HG02798 (cell line): Measurements from ENCODE around the gene ARFGAP3.
"Not testable (repeated sequence)": the region's sequence is repeated elsewhere in the genome, so short reads cannot be mapped to it uniquely, and the experiment has no call there.

Experiments
- ATAC-seq: cut with Tn5 transposase; IDR thresholded peaks from one replicate; pipeline ENCODE4 v1.9.1; 2021; ENCODE audit warnings: mild to moderate bottlenecking; ENCODE audit not compliant: unreplicated experiment, poor library complexity

ARFGAP3 gene

GRCh38 chr22:42777126-42777525 is 79.9 kb downstream of the ARFGAP3 start:
- ATAC-seq: no peak

GRCh38 chr22:42773167-42773566 is 83.9 kb downstream of the ARFGAP3 start:
- no peak for ATAC-seq

- ATAC-seq: no peak
These were observed 84.4 kb downstream of the ARFGAP3 start for GRCh38 chr22:42772647-42773046.

- ATAC-seq: no peak
These were observed 86.0 kb downstream of the ARFGAP3 start for GRCh38 chr22:42770941-42771647.

GRCh38 chr22:42770448-42770726 is 86.7 kb downstream of the ARFGAP3 start:
- ATAC-seq: no peak

- peak; percentile 77 for ATAC-seq
These were observed 87.3 kb downstream of the ARFGAP3 start for GRCh38 chr22:42769574-42770447.

GRCh38 chr22:42769238-42769573 is 87.9 kb downstream of the ARFGAP3 start:
- ATAC-seq: no peak

- ATAC-seq: no peak
These were observed 88.6 kb downstream of the ARFGAP3 start for GRCh38 chr22:42768385-42769035.

- no peak for ATAC-seq
These were observed 90.2 kb downstream of the ARFGAP3 start for GRCh38 chr22:42766860-42767259.

GRCh38 chr22:42764895-42765363 is 92.1 kb downstream of the ARFGAP3 start:
- peak; percentile 32 for ATAC-seq

- ATAC-seq: no peak
These were observed 93.0 kb downstream of the ARFGAP3 start for GRCh38 chr22:42763965-42764480.

GRCh38 chr22:42760806-42761565 is 96.1 kb downstream of the ARFGAP3 start:
- ATAC-seq: no peak

- no peak for ATAC-seq
These were observed 98.0 kb downstream of the ARFGAP3 start for GRCh38 chr22:42758931-42759629.

GRCh38 chr22:42755553-42755952 is 101.5 kb downstream of the ARFGAP3 start:
- not testable (repeated sequence) for ATAC-seq

GRCh38 chr22:42755121-42755520 is 102.0 kb downstream of the ARFGAP3 start:
- ATAC-seq: not testable (repeated sequence)

- ATAC-seq: no peak
These were observed 102.4 kb downstream of the ARFGAP3 start for GRCh38 chr22:42754658-42755057.

GRCh38 chr22:42752912-42753311 is 104.2 kb downstream of the ARFGAP3 start:
- peak; percentile 39 for ATAC-seq

GRCh38 chr22:42752230-42752746 is 104.8 kb downstream of the ARFGAP3 start:
- ATAC-seq: no peak

- not testable (repeated sequence) for ATAC-seq
These were observed 106.7 kb downstream of the ARFGAP3 start for GRCh38 chr22:42750421-42750820.
